HCT116 (cell line): ENCODE measurements around the gene ROBO1. TPM values are rescaled to one million over a fixed set of nuclear protein-coding genes. Genes with fewer than 3 reads are reported as not detected.

Experiments
- ATAC-seq: fragments of 200-7000 bp; cut with Tn5 transposase; 2 replicates; pipeline ENCODE4 v1.9.1; 2020; ENCODE audit warnings: mild to moderate bottlenecking, moderate library complexity
- BruUV-seq: library from RNA; stranded (reverse); fragments of 400-500 nt; replicated peaks from 2 replicates; lab custom pipeline; 2021; lab: Mats Ljungman, UMichigan
- CTCF ChIA-PET: fragments of 300-600 bp; sonication (Branson Sonifier 250); formaldehyde crosslinking; loops from one replicate; lab custom pipeline; 2021; ENCODE audit warnings: antibody characterized with exemption; lab: Charles Lee
- POLR2A ChIA-PET: fragments of 300-600, 350-600 bp; sonication (Branson Sonifier 250); formaldehyde crosslinking; loops from one replicate; lab custom pipeline; 2021; ENCODE audit warnings: antibody characterized with exemption; lab: Charles Lee
- RAD21 ChIA-PET, 2 experiments: fragments of 300-600 bp; sonication (Branson Sonifier 250); formaldehyde crosslinking; loops; one replicate each; lab custom pipeline; 2023; ENCODE audit warnings: low total read pairs in 2 of 2; ENCODE audit not compliant: uncharacterized antibody in 2 of 2, unreplicated experiment in 2 of 2, low non-redundant PET in 1 of 2; lab: Charles Lee
- DNase-seq: peaks from one replicate; pipeline ENCODE4 v3.0.0-alpha.2; 2010; ENCODE audit warnings: low read depth, low spot score
- H2AFZ ChIP-seq: fragments of 200-600 bp; shearing (Covaris generic), sonication (generic); 2 replicates; pipeline ENCODE4 v1.6.1; 2017; ENCODE audit warnings: low read depth, mixed run types, mixed read lengths, antibody characterized with exemption, low read length; ENCODE audit not compliant: poor library complexity, severe bottlenecking
- H3K27ac ChIP-seq: 2 replicates; pipeline ENCODE4 v1.5.1; 2012; ENCODE audit warnings: low read depth, low read length
- H3K27me3 ChIP-seq: fragments of 200-600 bp; sonication (generic); 2 replicates; pipeline ENCODE4 v1.6.1; 2016; ENCODE audit warnings: mixed run types, low read length, mixed read lengths; ENCODE audit not compliant: insufficient read depth
- H3K36me3 ChIP-seq, 2 experiments: fragments of 200-500 bp in 1 of 2; fragments of 200-600 bp in 1 of 2; sonication (Bioruptor generic) in 1 of 2; sonication (generic) in 1 of 2; 2 replicates each; pipeline versions ENCODE4 v1.5.1 to v1.6.1; 2014 to 2016; ENCODE audit warnings: low read length in 2 of 2, inconsistent platforms in 1 of 2, mixed read lengths in 1 of 2, mixed run types in 1 of 2; ENCODE audit not compliant: insufficient read depth in 2 of 2, control insufficient read depth in 1 of 2
- H3K4me1 ChIP-seq, 2 experiments: fragments of 200-600 bp in 1 of 2; sonication (generic) in 1 of 2; 2 replicates each; pipeline versions ENCODE4 v1.5.1 to v1.6.1; 2012 to 2017; ENCODE audit warnings: low read length in 2 of 2, inconsistent platforms in 1 of 2, mild to moderate bottlenecking in 1 of 2, mixed read lengths in 1 of 2, mixed run types in 1 of 2, moderate library complexity in 1 of 2; ENCODE audit not compliant: insufficient read depth in 2 of 2, control insufficient read depth in 1 of 2
- H3K4me2 ChIP-seq: fragments of 200-600 bp; sonication (generic); 2 replicates; pipeline ENCODE4 v1.6.1; 2017; ENCODE audit warnings: mixed run types, low read length, mixed read lengths
- H3K4me3 ChIP-seq, 2 experiments: fragments of 200-600 bp in 1 of 2; sonication (generic) in 1 of 2; replicated peaks in 1 of 2; 2 replicates each; pipeline ENCODE4 v1.5.1; 2011 to 2016; ENCODE audit warnings: low read length in 2 of 2, control low read depth in 1 of 2, low read depth in 1 of 2, mild to moderate bottlenecking in 1 of 2, mixed read lengths in 1 of 2, mixed run types in 1 of 2
- H3K79me2 ChIP-seq: fragments of 200-600 bp; sonication (generic); 2 replicates; pipeline ENCODE4 v1.6.1; 2017; ENCODE audit warnings: mild to moderate bottlenecking, mixed run types, low read length, moderate library complexity, mixed read lengths; ENCODE audit not compliant: insufficient read depth
- H3K9ac ChIP-seq: fragments of 200-600 bp; sonication (generic); 2 replicates; pipeline ENCODE4 v1.6.1; 2016; ENCODE audit warnings: low read length, mixed read lengths
- H3K9me2 ChIP-seq: fragments of 200-600 bp; sonication (generic), shearing (Covaris generic); 2 replicates; pipeline ENCODE4 v1.6.1; 2017; ENCODE audit warnings: mixed run types, mild to moderate bottlenecking, moderate library complexity; ENCODE audit not compliant: insufficient read depth
- H3K9me3 ChIP-seq, 2 experiments: fragments of 200-500 bp in 1 of 2; fragments of 200-600 bp in 1 of 2; sonication (Bioruptor generic) in 1 of 2; sonication (generic) in 1 of 2; 2 replicates each; pipeline ENCODE4 v1.6.1; 2014 to 2017; ENCODE audit warnings: low read length in 2 of 2, mixed read lengths in 2 of 2, inconsistent platforms in 1 of 2, low read depth in 1 of 2, mild to moderate bottlenecking in 1 of 2, mixed run types in 1 of 2, moderate library complexity in 1 of 2; ENCODE audit not compliant: control insufficient read depth in 1 of 2, insufficient read depth in 1 of 2
- H4K20me1 ChIP-seq: fragments of 200-600 bp; sonication (generic), shearing (Covaris generic); 2 replicates; pipeline ENCODE4 v1.6.1; 2017; ENCODE audit warnings: mixed run types, mild to moderate bottlenecking, moderate library complexity; ENCODE audit not compliant: insufficient read depth
- CEBPB ChIP-seq: IDR thresholded peaks from 2 replicates; pipeline ENCODE4 v1.6.1; 2012; ENCODE audit warnings: low read depth
- POLR2A ChIP-seq: IDR thresholded peaks from 2 replicates; pipeline ENCODE4 v1.7.0; 2011; ENCODE audit warnings: borderline replicate concordance; ENCODE audit not compliant: insufficient read depth, insufficient read length; ENCODE audit errors: extremely low read depth
- POLR2AphosphoS5 ChIP-seq: IDR thresholded peaks from 2 replicates; pipeline ENCODE4 v1.6.1; 2011; ENCODE audit warnings: mild to moderate bottlenecking, low read depth, low read length, moderate library complexity
- SRF ChIP-seq: IDR thresholded peaks from 2 replicates; pipeline ENCODE4 v1.6.1; 2012; ENCODE audit warnings: low read depth
- TCF7L2 ChIP-seq: IDR thresholded peaks from 2 replicates; pipeline ENCODE4 v1.7.0; 2011; ENCODE audit warnings: borderline replicate concordance, inconsistent platforms; ENCODE audit not compliant: insufficient read depth, insufficient read length; ENCODE audit errors: extremely low read depth
- ZNF274 ChIP-seq: fragments of 200-500 bp; sonication (Bioruptor generic); IDR thresholded peaks from 2 replicates; pipeline ENCODE4 v1.6.1; 2014; ENCODE audit warnings: mild to moderate bottlenecking, low read depth, low read length, inconsistent platforms
- intact Hi-C: fragments of 100-400 bp; cut with micrococcal nuclease; formaldehyde crosslinking; loops from 2 replicates; pipeline ENCODE4 v1.10.0; 2022
- total RNA-seq: library from RNA; stranded (reverse); gene quantifications from one replicate; pipeline ENCODE4 v1.2.1, GENCODE V29; 2021; ENCODE audit not compliant: unreplicated experiment
- TF ChIP-seq, protein P1 (sequence below): IDR thresholded peaks from 2 replicates; pipeline ENCODE4 v1.6.1; 2012; ENCODE audit warnings: low read depth
- TF ChIP-seq, protein P2 (sequence below): IDR thresholded peaks from 2 replicates; pipeline ENCODE4 v1.6.1; 2012

ROBO1 gene
- total RNA-seq, 1 experiment from 2014 or later = 0.27 TPM

DNA sequence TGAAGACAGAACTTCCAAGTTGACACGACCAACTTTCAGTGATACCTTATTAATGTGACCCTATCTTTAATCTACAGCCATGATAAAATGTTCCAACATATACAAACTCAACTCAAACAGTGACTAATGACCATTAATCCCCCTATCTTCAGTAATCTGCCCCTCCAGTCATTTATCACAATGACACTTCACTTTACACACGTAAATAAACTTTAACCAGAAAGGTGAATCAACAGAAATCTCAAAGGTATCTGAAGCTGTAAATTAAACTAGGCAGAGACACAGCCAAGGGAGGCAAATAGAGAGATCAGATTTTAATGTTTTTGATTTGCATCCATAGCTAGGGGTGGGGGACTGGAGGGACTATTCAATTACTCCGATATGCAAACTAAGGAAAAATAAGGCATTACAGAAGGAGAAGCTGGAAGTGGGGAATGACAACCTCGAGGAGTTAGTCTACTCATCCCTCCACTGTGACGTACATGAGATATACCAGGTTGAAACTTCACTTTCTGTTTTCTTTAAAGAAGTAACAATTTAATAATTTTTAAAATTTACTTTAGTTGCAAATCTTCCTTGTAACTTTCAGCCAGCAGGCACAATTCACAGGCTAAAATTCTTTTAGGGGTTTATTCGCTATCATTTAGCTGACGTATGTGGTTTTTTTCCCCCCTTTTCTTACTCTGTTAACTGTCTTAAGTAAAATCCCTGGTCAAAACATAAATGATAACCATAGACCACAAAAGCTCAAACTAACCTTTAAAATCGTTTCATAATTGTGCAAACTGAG, 751.0 kb downstream of the ROBO1 start:
- no peaks in the 10 kb centered on the region for H3K36me3 ChIP-seq
- no peak overlapping the region for H3K9ac ChIP-seq
- H3K4me1 ChIP-seq = no peaks in the 10 kb centered on the region
- ChIA-PET RAD21 (no interaction called here), CTCF (no interaction called here), POLR2A (no interaction called here)
- no peak overlapping the region for H3K4me2 ChIP-seq
- H3K9me3 ChIP-seq = peaks cover 0 to 8% of the 10 kb centered on the region in 2 experiments; a peak in 2 of 4 replicates
- no peak for DNase-seq
- ATAC-seq = no peak
- H3K27ac ChIP-seq = no peak overlapping the region
- intact Hi-C loops = no loop called here
- H4K20me1 ChIP-seq = no peaks in the 10 kb centered on the region
- BruUV-seq = no TSS peak
- H3K9me2 ChIP-seq = no peaks in the 10 kb centered on the region
- no peak overlapping the region for H3K4me3 ChIP-seq
- H3K79me2 ChIP-seq = no peaks in the 10 kb centered on the region
- TF ChIP-seq, protein P1, sequence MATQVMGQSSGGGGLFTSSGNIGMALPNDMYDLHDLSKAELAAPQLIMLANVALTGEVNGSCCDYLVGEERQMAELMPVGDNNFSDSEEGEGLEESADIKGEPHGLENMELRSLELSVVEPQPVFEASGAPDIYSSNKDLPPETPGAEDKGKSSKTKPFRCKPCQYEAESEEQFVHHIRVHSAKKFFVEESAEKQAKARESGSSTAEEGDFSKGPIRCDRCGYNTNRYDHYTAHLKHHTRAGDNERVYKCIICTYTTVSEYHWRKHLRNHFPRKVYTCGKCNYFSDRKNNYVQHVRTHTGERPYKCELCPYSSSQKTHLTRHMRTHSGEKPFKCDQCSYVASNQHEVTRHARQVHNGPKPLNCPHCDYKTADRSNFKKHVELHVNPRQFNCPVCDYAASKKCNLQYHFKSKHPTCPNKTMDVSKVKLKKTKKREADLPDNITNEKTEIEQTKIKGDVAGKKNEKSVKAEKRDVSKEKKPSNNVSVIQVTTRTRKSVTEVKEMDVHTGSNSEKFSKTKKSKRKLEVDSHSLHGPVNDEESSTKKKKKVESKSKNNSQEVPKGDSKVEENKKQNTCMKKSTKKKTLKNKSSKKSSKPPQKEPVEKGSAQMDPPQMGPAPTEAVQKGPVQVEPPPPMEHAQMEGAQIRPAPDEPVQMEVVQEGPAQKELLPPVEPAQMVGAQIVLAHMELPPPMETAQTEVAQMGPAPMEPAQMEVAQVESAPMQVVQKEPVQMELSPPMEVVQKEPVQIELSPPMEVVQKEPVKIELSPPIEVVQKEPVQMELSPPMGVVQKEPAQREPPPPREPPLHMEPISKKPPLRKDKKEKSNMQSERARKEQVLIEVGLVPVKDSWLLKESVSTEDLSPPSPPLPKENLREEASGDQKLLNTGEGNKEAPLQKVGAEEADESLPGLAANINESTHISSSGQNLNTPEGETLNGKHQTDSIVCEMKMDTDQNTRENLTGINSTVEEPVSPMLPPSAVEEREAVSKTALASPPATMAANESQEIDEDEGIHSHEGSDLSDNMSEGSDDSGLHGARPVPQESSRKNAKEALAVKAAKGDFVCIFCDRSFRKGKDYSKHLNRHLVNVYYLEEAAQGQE = no peak
- TF ChIP-seq TCF7L2 = no peak
- no peak for TF ChIP-seq CEBPB
- TF ChIP-seq POLR2A = no peak
- TF ChIP-seq, protein P2, sequence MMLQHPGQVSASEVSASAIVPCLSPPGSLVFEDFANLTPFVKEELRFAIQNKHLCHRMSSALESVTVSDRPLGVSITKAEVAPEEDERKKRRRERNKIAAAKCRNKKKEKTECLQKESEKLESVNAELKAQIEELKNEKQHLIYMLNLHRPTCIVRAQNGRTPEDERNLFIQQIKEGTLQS = no peak
- TF ChIP-seq ZNF274 = no peak
- no peak for TF ChIP-seq SRF
- TF ChIP-seq POLR2AphosphoS5 = no peak
- H3K27me3 ChIP-seq = no peaks in the 10 kb centered on the region
- no peak overlapping the region for H2AFZ ChIP-seq
